Measurements from ENCODE around the gene GPR157.

Gene GPR157

GRCh38 chr1:9070486-9070885, 58.4 kb downstream of the GPR157 start:
- Mint-ChIP-seq H3K4me1 (peaks cover 12% of the 10 kb centered on the region), H3K4me3 (no peak overlapping the region), H3K9me3 (no peaks in the 10 kb centered on the region), H3K36me3 (no peaks in the 10 kb centered on the region), H3K27ac (no peak overlapping the region), H3K27me3 (no peaks in the 10 kb centered on the region)

DNA sequence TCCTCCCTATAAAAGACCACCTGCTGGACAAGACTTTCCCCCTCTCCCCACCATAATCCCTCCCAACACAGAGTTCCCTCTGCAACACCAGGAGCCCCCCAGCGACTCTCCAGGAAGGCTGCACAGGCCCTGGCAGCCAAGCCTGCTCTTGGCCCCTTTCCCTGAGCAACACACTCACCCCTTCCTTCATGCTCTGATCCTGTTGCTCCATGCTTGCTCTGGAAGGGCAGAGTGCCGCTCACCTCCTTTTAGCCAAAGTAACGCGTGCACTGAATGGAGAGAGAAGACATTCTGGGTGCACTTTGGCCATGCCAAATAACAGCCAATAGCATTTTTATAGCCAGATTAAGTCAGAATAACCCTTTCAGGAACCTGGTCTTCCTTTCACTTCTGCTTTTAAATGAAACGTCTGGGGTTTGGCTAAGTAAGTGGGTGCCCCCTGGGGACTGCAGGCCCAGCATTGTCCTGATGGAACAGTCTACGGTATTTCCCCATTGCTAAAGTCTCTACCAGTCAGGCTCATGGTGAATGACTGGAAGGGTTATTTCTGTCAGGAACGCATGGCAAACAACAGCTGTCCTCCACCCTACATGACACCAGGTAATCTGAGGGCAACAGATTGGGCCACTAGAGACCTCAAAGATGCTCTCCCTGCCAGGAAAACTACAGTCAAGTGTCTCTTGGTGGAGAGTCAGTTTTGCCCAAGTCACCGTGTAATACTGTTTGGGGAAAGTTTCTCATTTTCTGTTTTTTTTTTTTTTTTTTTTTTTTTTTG, 59.4 kb downstream of the GPR157 start, which contains the start of gene SLC2A5:
TSS of gene SLC2A5 (minus strand) at position 310 of the 775 bp plus-strand sequence. CDS start at position 211, 99 bp downstream.
- no peak within 1 kb of the TSS for H3K4me3 Mint-ChIP-seq
- H3K9me3 Mint-ChIP-seq: no peaks in the 10 kb centered on the region
- H3K27ac Mint-ChIP-seq: no peak within 1 kb of the TSS
- H3K36me3 Mint-ChIP-seq: no peaks in the 10 kb centered on the region
- no peaks in the 10 kb centered on the region for H3K27me3 Mint-ChIP-seq
- peaks cover 2% of the 10 kb centered on the region for H3K4me1 Mint-ChIP-seq

GRCh38 chr1:9068981-9069325, 59.9 kb downstream of the GPR157 start:
- H3K4me1 Mint-ChIP-seq: no peaks in the 10 kb centered on the region
- H3K27ac Mint-ChIP-seq: no peak overlapping the region

DNA sequence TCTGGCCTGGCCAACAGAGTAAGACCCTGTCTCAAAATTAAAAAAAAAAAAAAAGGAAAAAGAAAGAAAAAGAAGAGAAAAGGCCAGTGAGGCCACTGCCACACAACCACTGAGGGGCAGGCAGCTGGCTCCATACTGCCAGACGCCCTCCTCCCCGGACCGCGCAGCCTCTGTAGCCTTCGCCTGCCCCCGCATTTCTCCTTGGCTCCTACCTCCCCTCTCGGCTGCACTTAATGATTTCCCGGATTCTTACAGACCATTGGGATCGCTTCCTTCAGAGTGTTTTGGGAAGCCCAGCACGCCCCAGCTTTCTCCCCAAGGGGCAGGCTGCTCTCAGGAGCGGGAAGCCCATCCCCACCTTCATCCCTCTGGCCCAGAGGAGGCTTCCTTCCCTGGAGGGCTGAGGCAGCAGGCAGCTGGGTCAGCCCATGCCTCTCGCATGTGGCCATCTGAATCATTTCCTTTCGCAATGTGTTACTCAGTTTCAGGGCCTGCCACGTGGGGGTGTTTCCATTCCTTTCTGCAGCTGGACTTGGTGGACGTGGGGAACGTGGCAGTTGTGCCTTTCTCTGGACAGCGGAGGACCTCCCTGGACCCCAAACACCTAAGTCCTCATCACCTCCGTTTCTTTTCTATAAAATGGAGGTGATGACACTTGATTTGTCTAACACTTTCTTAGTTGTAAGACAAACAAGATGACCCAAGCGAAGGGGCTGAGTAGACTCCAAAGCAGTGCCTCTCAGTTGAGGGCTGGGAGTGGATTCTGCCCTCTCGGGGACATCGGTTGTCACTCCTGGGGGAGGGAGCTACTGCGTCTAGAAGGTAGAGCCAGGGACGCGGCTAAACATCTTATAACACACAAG, 61.7 kb downstream of the GPR157 start:
- Mint-ChIP-seq H3K4me1 (no peaks in the 10 kb centered on the region), H3K27ac (no peak overlapping the region), H3K36me3 (no peaks in the 10 kb centered on the region), H3K4me3 (no peak overlapping the region), H3K27me3 (no peaks in the 10 kb centered on the region), H3K9me3 (no peaks in the 10 kb centered on the region)

More at GRCh38 chr1:9068981-9069325, 59.9 kb downstream of the GPR157 start:
- no peaks in the 10 kb centered on the region for H3K36me3 Mint-ChIP-seq
- no peaks in the 10 kb centered on the region for H3K9me3 Mint-ChIP-seq
- no peak overlapping the region for H3K4me3 Mint-ChIP-seq
- H3K27me3 Mint-ChIP-seq: no peaks in the 10 kb centered on the region

DNA sequence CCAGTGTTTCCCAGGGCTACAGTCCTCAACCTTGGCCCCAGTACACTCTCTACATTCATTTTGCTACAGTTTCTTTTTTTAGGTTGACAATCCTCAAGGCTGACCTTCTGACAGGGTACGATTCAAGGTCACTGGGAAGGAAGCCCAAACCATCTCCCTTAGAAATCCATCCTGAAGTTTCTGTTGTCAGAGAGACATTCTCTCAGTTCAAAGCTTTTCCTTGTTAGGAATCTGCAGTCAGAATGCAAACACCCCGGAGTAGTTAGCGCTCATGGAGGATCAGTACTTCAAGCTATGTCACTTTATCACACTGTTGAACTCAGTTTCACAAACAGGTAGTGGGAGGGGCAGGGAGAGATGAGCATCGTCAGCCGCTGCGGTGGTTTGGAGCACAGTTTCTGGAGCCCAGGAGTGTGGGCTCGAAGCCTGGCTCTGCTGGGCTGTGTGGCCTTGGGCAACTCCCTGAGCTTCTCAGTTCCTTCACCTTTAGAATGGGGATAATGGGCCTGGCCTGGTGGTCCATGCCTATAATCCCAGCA, 63.6 kb downstream of the GPR157 start:
- H3K27ac Mint-ChIP-seq: no peak overlapping the region
- no peak overlapping the region for H3K4me3 Mint-ChIP-seq
- H3K9me3 Mint-ChIP-seq: no peaks in the 10 kb centered on the region
- no peaks in the 10 kb centered on the region for H3K27me3 Mint-ChIP-seq
- H3K4me1 Mint-ChIP-seq: no peaks in the 10 kb centered on the region
- H3K36me3 Mint-ChIP-seq: no peaks in the 10 kb centered on the region

DNA sequence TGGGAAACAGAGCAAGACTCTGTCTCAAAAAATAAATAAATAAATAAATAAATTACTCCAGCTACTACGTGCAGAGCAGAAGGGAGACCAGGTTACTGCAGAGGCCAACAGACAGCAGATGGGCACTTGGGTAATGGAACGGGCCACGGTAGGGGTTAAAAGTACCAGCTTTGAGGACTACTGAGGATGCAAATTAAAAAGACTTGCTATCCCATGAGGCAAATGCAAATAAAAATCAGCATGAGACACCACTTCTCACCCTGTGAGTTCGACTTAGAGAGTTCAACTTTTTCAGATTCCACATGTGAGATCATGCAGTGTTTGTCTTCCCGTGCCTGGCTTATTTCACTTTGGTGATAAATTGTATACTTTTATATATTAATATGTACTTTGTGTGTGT, 66.1 kb downstream of the GPR157 start:
- no peaks in the 10 kb centered on the region for H3K9me3 Mint-ChIP-seq
- H3K4me1 Mint-ChIP-seq: no peaks in the 10 kb centered on the region
- no peaks in the 10 kb centered on the region for H3K27me3 Mint-ChIP-seq
- H3K27ac Mint-ChIP-seq: no peak overlapping the region
- H3K4me3 Mint-ChIP-seq: no peak overlapping the region
- no peaks in the 10 kb centered on the region for H3K36me3 Mint-ChIP-seq

DNA sequence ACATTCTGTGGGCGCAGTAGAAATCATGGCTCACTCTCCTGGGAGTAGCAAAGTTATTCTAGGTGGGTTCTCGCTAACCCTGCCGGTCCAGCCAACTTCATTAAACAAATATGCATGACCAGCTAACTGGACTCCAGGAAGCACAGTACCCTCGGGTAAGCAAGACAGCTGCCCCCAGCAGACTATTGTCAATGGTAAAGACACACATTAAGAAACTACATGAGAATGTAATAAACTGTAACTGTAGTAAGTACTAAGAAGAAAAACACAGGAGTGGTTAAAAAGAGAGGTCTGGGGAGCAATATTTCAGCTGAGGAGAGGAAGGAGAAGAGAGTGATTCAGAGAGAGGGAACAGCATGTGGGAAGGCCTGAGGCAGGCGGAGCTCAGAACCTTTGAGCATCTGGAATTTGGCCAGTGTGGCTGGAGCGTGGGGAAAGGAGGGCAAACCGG, 66.9 kb downstream of the GPR157 start:
- Mint-ChIP-seq H3K27me3 (no peaks in the 10 kb centered on the region), H3K4me1 (no peaks in the 10 kb centered on the region), H3K27ac (no peak overlapping the region), H3K36me3 (no peaks in the 10 kb centered on the region), H3K4me3 (no peak overlapping the region), H3K9me3 (no peaks in the 10 kb centered on the region)

DNA sequence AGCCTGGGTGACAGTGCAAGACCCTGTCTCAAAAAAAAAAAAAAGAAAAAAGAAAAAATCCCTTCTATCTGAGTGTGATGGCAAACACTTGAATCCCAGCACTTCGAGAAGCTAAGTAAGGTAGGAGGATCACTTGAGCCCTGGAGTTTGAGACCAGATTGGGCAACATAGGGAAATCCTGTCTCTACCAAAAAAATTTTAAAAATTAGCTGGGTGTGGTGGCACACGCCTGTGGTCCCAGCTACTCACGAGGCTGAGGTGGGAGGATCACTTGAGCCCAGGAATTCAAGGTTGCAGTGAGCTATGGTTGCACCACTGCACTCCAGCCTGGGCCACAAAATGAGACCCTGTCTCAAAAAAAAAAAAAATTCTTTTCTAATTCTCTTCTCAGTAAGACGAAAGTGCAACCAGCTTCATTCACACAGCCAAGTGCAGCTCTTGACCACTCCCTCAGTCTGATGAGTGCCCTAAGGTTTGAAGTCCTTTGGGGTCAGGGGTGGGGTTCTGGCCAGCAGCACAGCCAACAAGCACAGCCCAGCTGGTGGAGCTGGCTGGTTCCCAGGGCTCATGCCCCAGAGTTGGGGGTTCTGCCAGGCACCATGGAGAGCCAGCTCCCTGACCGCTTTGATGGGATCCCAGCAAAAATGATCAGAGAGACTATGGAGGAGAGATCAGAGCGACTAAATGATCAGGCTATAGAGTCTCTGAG, 67.5 kb downstream of the GPR157 start:
- Mint-ChIP-seq H3K9me3 (no peaks in the 10 kb centered on the region), H3K4me1 (no peaks in the 10 kb centered on the region), H3K4me3 (no peak overlapping the region), H3K27ac (no peak overlapping the region), H3K36me3 (no peaks in the 10 kb centered on the region), H3K27me3 (no peaks in the 10 kb centered on the region)

GRCh38 chr1:9059891-9060744, 68.8 kb downstream of the GPR157 start:
- Mint-ChIP-seq H3K27ac (peak overlapping the region; percentile 32), H3K4me3 (no peak overlapping the region), H3K27me3 (no peaks in the 10 kb centered on the region), H3K36me3 (no peaks in the 10 kb centered on the region), H3K4me1 (no peaks in the 10 kb centered on the region), H3K9me3 (no peaks in the 10 kb centered on the region)

GRCh38 chr1:9058465-9058864, 70.4 kb downstream of the GPR157 start:
- Mint-ChIP-seq H3K27ac (no peak overlapping the region), H3K36me3 (no peaks in the 10 kb centered on the region), H3K27me3 (no peaks in the 10 kb centered on the region), H3K4me3 (no peak overlapping the region), H3K4me1 (no peaks in the 10 kb centered on the region), H3K9me3 (no peaks in the 10 kb centered on the region)

DNA sequence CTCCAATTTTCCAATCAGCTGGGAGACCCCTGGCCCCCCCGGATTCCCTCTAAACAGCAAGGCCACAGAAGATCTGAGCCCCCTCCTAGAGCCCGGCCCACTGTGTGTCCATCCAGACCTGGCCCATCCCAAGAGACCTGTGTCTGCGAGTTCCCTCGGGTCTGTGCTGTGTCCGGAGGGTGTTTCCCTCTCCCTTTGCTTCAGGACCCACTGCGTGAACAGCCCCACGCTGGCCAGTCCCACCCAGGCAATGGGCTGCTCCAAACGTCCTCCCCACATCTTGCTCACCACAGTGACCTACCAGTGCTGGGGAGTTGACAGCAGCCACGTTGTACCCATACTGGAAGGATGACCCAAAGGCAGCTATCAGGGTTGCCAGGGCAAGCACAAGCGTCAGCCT, 71.1 kb downstream of the GPR157 start:
- no peaks in the 10 kb centered on the region for H3K9me3 Mint-ChIP-seq
- no peaks in the 10 kb centered on the region for H3K4me1 Mint-ChIP-seq
- no peak overlapping the region for H3K27ac Mint-ChIP-seq

DNA sequence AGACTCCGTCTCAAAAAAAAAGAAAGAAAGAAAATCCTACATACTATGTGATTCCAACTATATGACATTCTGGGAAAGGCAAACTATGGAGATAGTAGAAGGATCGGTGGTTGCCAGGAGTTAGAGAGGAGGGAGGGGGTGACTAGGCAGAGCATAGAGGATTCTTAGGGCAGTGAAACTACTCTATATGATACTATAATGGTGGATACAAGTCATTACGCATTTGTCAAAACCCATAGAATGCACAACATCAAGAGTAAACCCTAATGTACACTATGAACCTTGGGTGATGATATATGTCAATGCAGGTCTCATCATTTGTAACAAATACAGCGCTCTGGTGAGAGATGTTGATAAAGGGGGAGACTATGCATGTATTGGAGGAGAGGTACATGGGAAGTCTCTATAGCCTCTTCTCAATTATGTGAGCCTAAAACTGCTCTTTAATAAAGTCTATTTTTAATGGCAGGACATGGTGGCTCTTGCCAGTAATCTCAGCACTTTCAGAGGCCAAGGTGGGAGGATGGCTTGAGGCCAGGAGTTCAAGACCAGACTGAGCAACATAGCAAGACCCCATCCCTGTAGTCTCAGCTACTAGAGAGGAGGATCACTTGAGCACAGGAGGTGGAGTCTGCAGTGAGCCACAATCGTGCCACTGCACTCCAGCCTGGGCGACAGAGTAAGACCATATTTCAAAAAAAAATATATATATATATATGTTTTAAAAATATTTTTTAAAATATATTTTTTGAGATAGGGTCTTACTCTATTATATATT, 76.4 kb downstream of the GPR157 start:
- no peaks in the 10 kb centered on the region for H3K9me3 Mint-ChIP-seq
- no peak overlapping the region for H3K4me3 Mint-ChIP-seq
- no peak overlapping the region for H3K27ac Mint-ChIP-seq

More for the DNA sequence above, 71.1 kb downstream of the GPR157 start:
- H3K36me3 Mint-ChIP-seq: no peaks in the 10 kb centered on the region
- H3K27me3 Mint-ChIP-seq: no peaks in the 10 kb centered on the region
- no peak overlapping the region for H3K4me3 Mint-ChIP-seq

DNA sequence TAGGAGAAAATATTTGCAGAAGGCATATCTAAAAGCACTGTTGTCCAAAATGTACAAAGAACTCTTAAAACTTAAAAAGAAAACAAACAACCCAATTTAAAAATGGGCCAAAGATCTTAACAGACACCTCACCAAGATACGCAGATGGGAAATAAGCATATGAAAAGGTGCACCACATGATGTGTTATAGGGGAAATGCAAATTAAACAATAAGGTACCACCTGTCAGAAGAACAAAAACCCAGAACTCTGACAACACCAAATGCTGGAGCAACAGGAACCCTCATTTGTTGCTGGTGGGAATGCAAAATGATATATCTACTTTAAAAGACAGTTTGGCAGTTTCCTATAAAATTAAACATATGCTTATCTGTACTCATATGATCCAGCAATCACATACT, 77.5 kb downstream of the GPR157 start:
- H3K9me3 Mint-ChIP-seq: no peaks in the 10 kb centered on the region
- H3K4me1 Mint-ChIP-seq: no peaks in the 10 kb centered on the region
- no peaks in the 10 kb centered on the region for H3K27me3 Mint-ChIP-seq
- H3K4me3 Mint-ChIP-seq: no peak overlapping the region
- H3K27ac Mint-ChIP-seq: no peak overlapping the region
- H3K36me3 Mint-ChIP-seq: no peaks in the 10 kb centered on the region

More for the DNA sequence above, 76.4 kb downstream of the GPR157 start:
- Mint-ChIP-seq H3K4me1 (no peaks in the 10 kb centered on the region), H3K36me3 (no peaks in the 10 kb centered on the region), H3K27me3 (no peaks in the 10 kb centered on the region)

GRCh38 chr1:9050803-9051202, 78.1 kb downstream of the GPR157 start:
- H3K36me3 Mint-ChIP-seq: no peaks in the 10 kb centered on the region
- no peak overlapping the region for H3K27ac Mint-ChIP-seq
- no peak overlapping the region for H3K4me3 Mint-ChIP-seq
- H3K27me3 Mint-ChIP-seq: no peaks in the 10 kb centered on the region
- H3K9me3 Mint-ChIP-seq: no peaks in the 10 kb centered on the region
- no peaks in the 10 kb centered on the region for H3K4me1 Mint-ChIP-seq

Data from activated naive CD4-positive, alpha-beta T cell treated with anti-CD3 and anti-CD28 coated beads, Interleukin-2, amount 50 U/mL, for 24 hours (primary cell).